ENCODE results near the gene SWT1.

The SWT1 gene

GRCh38 chr1:185328255-185328654 is 171.3 kb downstream of the SWT1 start:
- H3K79me2 ChIP-seq (ENCODE audit: control insufficient read depth, insufficient read depth, low read length, poor library complexity) = no peaks in the 10 kb centered on the region
- H4K12ac ChIP-seq (ENCODE audit: low read depth, low read length) = no peak overlapping the region
- H2BK5ac ChIP-seq (ENCODE audit: low read depth, low read length, poor library complexity) = no peak overlapping the region
- no peak overlapping the region for H3K14ac ChIP-seq (ENCODE audit: low read length)
- H3K4me3 ChIP-seq (ENCODE audit: low read depth, low read length) = no peak overlapping the region
- no peak overlapping the region for H2AK5ac ChIP-seq (ENCODE audit: low read length)
- no peak overlapping the region for H3K4ac ChIP-seq (ENCODE audit: low read depth, low read length)
- H4K8ac ChIP-seq (ENCODE audit: low read depth, low read length) = no peak overlapping the region
- H3K27me3 ChIP-seq (ENCODE audit: insufficient read depth, low read length) = no peaks in the 10 kb centered on the region
- H3K79me1 ChIP-seq (ENCODE audit: low read length) = no peaks in the 10 kb centered on the region
- no peak overlapping the region for H2BK120ac ChIP-seq (ENCODE audit: insufficient read depth, low read length, poor library complexity)
- no peak overlapping the region for H3K23ac ChIP-seq (ENCODE audit: low read length)
- no peak overlapping the region for H2BK12ac ChIP-seq (ENCODE audit: low read length)
- H3K4me2 ChIP-seq (ENCODE audit: low read length) = no peak overlapping the region
- no peak for DNase-seq
- peaks cover 0 to 4% of the 10 kb centered on the region in 2 experiments for H3K4me1 ChIP-seq (ENCODE audit: control insufficient read depth in 1 of 2, insufficient read depth in 2 of 2, low read length in 2 of 2)
- no peaks in the 10 kb centered on the region for H3K36me3 ChIP-seq (ENCODE audit: control insufficient read depth in 1 of 2, insufficient read depth in 2 of 2, low read length in 2 of 2)
- no peak overlapping the region for H3K27ac ChIP-seq (ENCODE audit: low read depth, low read length)
- no CpG with 5 or more reads among the region's 4 CpGs for WGBS (ENCODE audit: extremely low coverage, insufficient coverage, insufficient read length)
- H2AFZ ChIP-seq (ENCODE audit: insufficient read depth, low read length, poor library complexity) = no peak overlapping the region
- H3K9me3 ChIP-seq (ENCODE audit: insufficient read depth, low read depth, low read length) = no peaks in the 10 kb centered on the region
- no peak overlapping the region for H4K91ac ChIP-seq (ENCODE audit: low read depth, low read length)
- H3K9ac ChIP-seq (ENCODE audit: low read length) = no peak overlapping the region
- H3K18ac ChIP-seq (ENCODE audit: low read length) = no peak overlapping the region

GRCh38 chr1:185334182-185334581 is 177.2 kb downstream of the SWT1 start:
- Histone ChIP-seq H3K4me1 (ENCODE audit: control insufficient read depth in 1 of 2, insufficient read depth in 2 of 2, low read length in 2 of 2) (no peaks in the 10 kb centered on the region), H2BK5ac (ENCODE audit: low read depth, low read length, poor library complexity) (no peak overlapping the region), H2AK5ac (ENCODE audit: low read length) (no peak overlapping the region), H4K8ac (ENCODE audit: low read depth, low read length) (no peak overlapping the region), H4K12ac (ENCODE audit: low read depth, low read length) (no peak overlapping the region), H3K27ac (ENCODE audit: low read depth, low read length) (no peak overlapping the region), H3K9me3 (ENCODE audit: insufficient read depth, low read depth, low read length) (no peaks in the 10 kb centered on the region), H3K4me2 (ENCODE audit: low read length) (no peak overlapping the region), H3K4me3 (ENCODE audit: low read depth, low read length) (no peak overlapping the region), H3K79me2 (ENCODE audit: control insufficient read depth, insufficient read depth, low read length, poor library complexity) (no peaks in the 10 kb centered on the region), H3K18ac (ENCODE audit: low read length) (no peak overlapping the region), H3K4ac (ENCODE audit: low read depth, low read length) (no peak overlapping the region), H3K23ac (ENCODE audit: low read length) (no peak overlapping the region), H3K27me3 (ENCODE audit: insufficient read depth, low read length) (no peaks in the 10 kb centered on the region), H2BK12ac (ENCODE audit: low read length) (no peak overlapping the region), H3K36me3 (ENCODE audit: control insufficient read depth in 1 of 2, insufficient read depth in 2 of 2, low read length in 2 of 2) (no peaks in the 10 kb centered on the region), H3K14ac (ENCODE audit: low read length) (no peak overlapping the region), H3K9ac (ENCODE audit: low read length) (no peak overlapping the region), H4K91ac (ENCODE audit: low read depth, low read length) (no peak overlapping the region), H2BK120ac (ENCODE audit: insufficient read depth, low read length, poor library complexity) (no peak overlapping the region), H3K79me1 (ENCODE audit: low read length) (peaks cover 4% of the 10 kb centered on the region), H2AFZ (ENCODE audit: insufficient read depth, low read length, poor library complexity) (no peak overlapping the region)
- WGBS (ENCODE audit: extremely low coverage, insufficient coverage, insufficient read length) = no CpG with 5 or more reads among the region's 4 CpGs
- DNase-seq = no peak

DNA sequence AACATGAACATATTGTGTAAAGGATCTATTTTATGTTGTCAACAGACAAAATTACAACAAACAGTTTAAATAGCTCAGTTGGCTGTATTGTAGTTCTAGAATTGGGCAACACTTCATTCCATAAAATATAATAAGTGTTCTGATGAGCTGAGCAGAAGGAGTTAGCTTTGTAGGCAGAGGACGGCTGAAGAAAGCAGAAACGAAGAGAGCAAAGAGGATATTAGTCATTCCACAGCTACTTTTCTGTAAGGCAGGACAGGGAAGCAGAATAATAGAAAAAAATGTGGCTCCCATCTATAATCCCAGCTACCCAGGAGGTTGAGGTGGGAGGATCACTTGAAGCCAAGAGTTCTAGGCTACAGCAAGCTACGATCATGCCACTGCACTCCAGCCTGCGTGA is 180.3 kb downstream of the SWT1 start:
- Histone ChIP-seq H3K4me3 (ENCODE audit: low read depth, low read length) (no peak overlapping the region), H3K18ac (ENCODE audit: low read length) (no peak overlapping the region), H2AFZ (ENCODE audit: insufficient read depth, low read length, poor library complexity) (no peak overlapping the region), H4K8ac (ENCODE audit: low read depth, low read length) (no peak overlapping the region), H3K4ac (ENCODE audit: low read depth, low read length) (no peak overlapping the region), H3K14ac (ENCODE audit: low read length) (no peak overlapping the region), H3K27ac (ENCODE audit: low read depth, low read length) (no peak overlapping the region), H3K36me3 (ENCODE audit: control insufficient read depth in 1 of 2, insufficient read depth in 2 of 2, low read length in 2 of 2) (no peaks in the 10 kb centered on the region), H2BK12ac (ENCODE audit: low read length) (no peak overlapping the region), H3K27me3 (ENCODE audit: insufficient read depth, low read length) (no peaks in the 10 kb centered on the region), H2BK5ac (ENCODE audit: low read depth, low read length, poor library complexity) (no peak overlapping the region), H3K4me1 (ENCODE audit: control insufficient read depth in 1 of 2, insufficient read depth in 2 of 2, low read length in 2 of 2) (no peaks in the 10 kb centered on the region), H3K9ac (ENCODE audit: low read length) (no peak overlapping the region), H3K79me2 (ENCODE audit: control insufficient read depth, insufficient read depth, low read length, poor library complexity) (no peaks in the 10 kb centered on the region), H2BK120ac (ENCODE audit: insufficient read depth, low read length, poor library complexity) (no peak overlapping the region), H2AK5ac (ENCODE audit: low read length) (no peak overlapping the region), H4K91ac (ENCODE audit: low read depth, low read length) (no peak overlapping the region), H4K12ac (ENCODE audit: low read depth, low read length) (no peak overlapping the region), H3K9me3 (ENCODE audit: insufficient read depth, low read depth, low read length) (no peaks in the 10 kb centered on the region), H3K23ac (ENCODE audit: low read length) (no peak overlapping the region), H3K4me2 (ENCODE audit: low read length) (no peak overlapping the region), H3K79me1 (ENCODE audit: low read length) (peaks cover 4% of the 10 kb centered on the region)
- DNase-seq = peak in 1 of 2 donors; percentile 14
- no CpG with 5 or more reads among the region's 4 CpGs for WGBS (ENCODE audit: extremely low coverage, insufficient coverage, insufficient read length)

GRCh38 chr1:185338719-185339622 is 182.0 kb downstream of the SWT1 start:
- Histone ChIP-seq H3K23ac (ENCODE audit: low read length) (no peak overlapping the region), H2AFZ (ENCODE audit: insufficient read depth, low read length, poor library complexity) (no peak overlapping the region), H4K91ac (ENCODE audit: low read depth, low read length) (no peak overlapping the region), H4K12ac (ENCODE audit: low read depth, low read length) (no peak overlapping the region), H3K9ac (ENCODE audit: low read length) (no peak overlapping the region), H3K4me3 (ENCODE audit: low read depth, low read length) (no peak overlapping the region), H3K9me3 (ENCODE audit: insufficient read depth, low read depth, low read length) (no peaks in the 10 kb centered on the region), H2BK12ac (ENCODE audit: low read length) (no peak overlapping the region), H2BK120ac (ENCODE audit: insufficient read depth, low read length, poor library complexity) (peak overlapping the region; percentile 20), H3K4me2 (ENCODE audit: low read length) (no peak overlapping the region), H3K4ac (ENCODE audit: low read depth, low read length) (no peak overlapping the region), H3K79me1 (ENCODE audit: low read length) (peaks cover 4% of the 10 kb centered on the region), H3K27ac (ENCODE audit: low read depth, low read length) (no peak overlapping the region), H2AK5ac (ENCODE audit: low read length) (no peak overlapping the region), H2BK5ac (ENCODE audit: low read depth, low read length, poor library complexity) (no peak overlapping the region), H4K8ac (ENCODE audit: low read depth, low read length) (no peak overlapping the region), H3K27me3 (ENCODE audit: insufficient read depth, low read length) (no peaks in the 10 kb centered on the region), H3K18ac (ENCODE audit: low read length) (no peak overlapping the region), H3K14ac (ENCODE audit: low read length) (no peak overlapping the region), H3K36me3 (ENCODE audit: control insufficient read depth in 1 of 2, insufficient read depth in 2 of 2, low read length in 2 of 2) (no peaks in the 10 kb centered on the region), H3K79me2 (ENCODE audit: control insufficient read depth, insufficient read depth, low read length, poor library complexity) (no peaks in the 10 kb centered on the region), H3K4me1 (ENCODE audit: control insufficient read depth in 1 of 2, insufficient read depth in 2 of 2, low read length in 2 of 2) (peaks cover 3 to 6% of the 10 kb centered on the region in 2 experiments)
- peak in 1 of 2 donors; percentile 24 for DNase-seq
- no CpG with 5 or more reads among the region's 8 CpGs for WGBS (ENCODE audit: extremely low coverage, insufficient coverage, insufficient read length)
